ENCODE measurements around the gene AHNAK. TPM values are rescaled to one million over a fixed set of nuclear protein-coding genes. Genes with fewer than 3 reads are reported as not detected.
A peak's percentile ranks its signal among the peaks of the same experiment; 100 is the strongest.

AHNAK gene
- total and polyA plus RNA-seq, 2 of the 8 experiments (the other 6 are each of a cell fraction or from before 2014, with no cell fraction given): 2.0 to 5.8 TPM

- 0 out of 2 replicates have a peak overlapping the region, but pooled peaks have one; percentile 46 for H2BK15ac ChIP-seq (ENCODE audit: low read length)
- peaks cover 12 to 16% (median 16%) of the 10 kb centered on the region in 4 experiments for H3K27me3 ChIP-seq (replicated peaks in 1 of 4; ENCODE audit: control insufficient read depth in 3 of 4, extremely low read depth in 1 of 4, insufficient read depth in 3 of 4, low read length in 3 of 4)
- no peaks in the 10 kb centered on the region for H3K36me3 ChIP-seq (ENCODE audit: control insufficient read depth in 2 of 4, insufficient read depth in 4 of 4, low read length in 3 of 4)
- no peak overlapping the region for H3K18ac ChIP-seq (ENCODE audit: extremely low read depth, low read length)
- no peaks in the 10 kb centered on the region for H3K9me3 ChIP-seq (ENCODE audit: insufficient read depth in 2 of 2, low read depth in 1 of 2, low read length in 1 of 2)
- H3K14ac ChIP-seq (ENCODE audit: insufficient read length): no peak overlapping the region
- H3K23ac ChIP-seq (ENCODE audit: insufficient read length): no peak overlapping the region
- H4K5ac ChIP-seq (ENCODE audit: insufficient read length, low read depth, low read length): no peak overlapping the region
- no peak overlapping the region for H3K4me2 ChIP-seq (ENCODE audit: insufficient read depth in 1 of 2, low read depth in 2 of 2, low read length in 2 of 2)
- no peak overlapping the region for H3K4ac ChIP-seq (replicated peaks; ENCODE audit: insufficient read length, low read depth, low read length)
- H3K4me1 ChIP-seq (replicated peaks in 1 of 4; ENCODE audit: control insufficient read depth in 3 of 4, insufficient read depth in 4 of 4, low read length in 3 of 4): peaks cover 0 to 28% (median 15%) of the 10 kb centered on the region in 4 experiments; a peak in 6 of 7 replicates
- 0 out of 2 replicates have a peak overlapping the region, but pooled peaks have one; percentile 52 for H2BK5ac ChIP-seq (ENCODE audit: low read depth, low read length)
- no peak overlapping the region for H3K9ac ChIP-seq (replicated peaks in 1 of 4; ENCODE audit: extremely low read depth in 1 of 4, low read depth in 3 of 4, low read length in 3 of 4)
- 80% methylated on average over 13 of the region's 13 CpGs; no CpG with 5 or more reads in 1 of the 2 experiments for WGBS, 2 experiments (ENCODE audit: extremely low coverage in 1 of 2, insufficient coverage in 1 of 2, insufficient read length in 1 of 2, insufficient replicate concordance in 2 of 2, low coverage in 1 of 2, low lambda C conversion rate in 2 of 2, missing lambda C conversion rate in 1 of 2)
- peaks cover 4% of the 10 kb centered on the region; the same call in 1 of the 2 replicates for H3K23me2 ChIP-seq (ENCODE audit: low read depth, low read length)
- peaks cover 6 to 13% of the 10 kb centered on the region in 2 experiments for H4K20me1 ChIP-seq (replicated peaks in 1 of 2; ENCODE audit: control insufficient read depth in 1 of 2, insufficient read depth in 2 of 2, low read length in 2 of 2)
- no peak overlapping the region for H4K91ac ChIP-seq (replicated peaks; ENCODE audit: insufficient read length, low read length)
- H2AFZ ChIP-seq (ENCODE audit: low read length): no peak overlapping the region
- 0 out of 2 replicates have a peak overlapping the region, but pooled peaks have one; percentile 80 for H2BK20ac ChIP-seq (ENCODE audit: low read length)
- no peak overlapping the region for H4K8ac ChIP-seq (ENCODE audit: extremely low read depth, insufficient read depth, low read length)
- no peaks in the 10 kb centered on the region; a peak in 1 of 4 replicates for H3K79me2 ChIP-seq (ENCODE audit: control insufficient read depth in 1 of 2, insufficient read depth in 2 of 2, low read length in 2 of 2)
- FAIRE-seq (no peak), DNase-seq (ENCODE audit: low read depth in 1 of 2, low spot score in 2 of 2) (peak in 1 of 2 experiments; percentile 45)
- no peaks in the 10 kb centered on the region for H3K79me1 ChIP-seq (ENCODE audit: low read depth, low read length)
- CTCF ChIA-PET (ENCODE audit: partially characterized antibody): interaction anchor here (0.7 to 5.3 kb wide), 10 partner anchors 21 to 144 kb away, joined by 3 to 27 read pairs (median 4); no protein-coding TSS in a partner anchor
- 0 out of 2 replicates have a peak overlapping the region, but pooled peaks have one; percentile 39 for H2BK12ac ChIP-seq (ENCODE audit: low read depth, low read length)
- H3K27ac ChIP-seq (ENCODE audit: low read depth, low read length): no peak overlapping the region
- no peak overlapping the region for H3K4me3 ChIP-seq (ENCODE audit: extremely low read depth in 1 of 4, insufficient read depth in 2 of 4, low read depth in 3 of 4, low read length in 4 of 4)
- no peak overlapping the region for H2BK120ac ChIP-seq (replicated peaks; ENCODE audit: low read depth, low read length)
- no peak overlapping the region for H3K56ac ChIP-seq (replicated peaks; ENCODE audit: insufficient read length, low read depth, low read length)
- H2AK5ac ChIP-seq (ENCODE audit: low read depth, low read length): 0 out of 2 replicates have a peak overlapping the region, but pooled peaks have one; percentile 24
- POLR2A ChIA-PET (ENCODE audit: partially characterized antibody): interaction anchor here (1.2 to 7.5 kb wide), 2 partner anchors 13 to 145 kb away, joined by 3 to 59 read pairs; no protein-coding TSS in a partner anchor
- TF ChIP-seq SUZ12 (IDR thresholded peaks at IDR 0.05; ENCODE audit: low read length): no peak
- no peak for TF ChIP-seq POLR2AphosphoS5 (IDR thresholded peaks at IDR 0.05; ENCODE audit: low read depth, low read length)
- no peak for TF ChIP-seq RBBP5 (IDR thresholded peaks at IDR 0.05; ENCODE audit: borderline replicate concordance, low read depth, low read length)
- TF ChIP-seq BRCA1 (IDR thresholded peaks at IDR 0.05; ENCODE audit: low read depth, low read length): no peak
- no peak for TF ChIP-seq HDAC2 (IDR thresholded peaks at IDR 0.05; ENCODE audit: borderline replicate concordance in 1 of 2, low read depth in 2 of 2, low read length in 2 of 2)
- no peak for TF ChIP-seq TCF12 (IDR thresholded peaks at IDR 0.05; ENCODE audit: low read depth, low read length)
- TF ChIP-seq SIN3A (conservative IDR thresholded peaks at IDR 0.05 in 1 of 2, IDR thresholded peaks at IDR 0.05 in 1 of 2; ENCODE audit: low read depth in 1 of 2, low read length in 2 of 2): no peak
- no peak for TF ChIP-seq SP2 (IDR thresholded peaks at IDR 0.05; ENCODE audit: low read length)
- no peak for TF ChIP-seq SIRT6 (IDR thresholded peaks at IDR 0.05; ENCODE audit: low read length)
- TF ChIP-seq RAD21 (IDR thresholded peaks at IDR 0.05 in 1 of 2, conservative IDR thresholded peaks at IDR 0.05 in 1 of 2; ENCODE audit: low read depth in 2 of 2, low read length in 2 of 2): no peak
- no peak for TF ChIP-seq SIX5 (IDR thresholded peaks at IDR 0.05; ENCODE audit: low read depth, low read length)
These were observed 7.2 kb downstream of the AHNAK start for GRCh38 chr11:62539238-62539925.
